ENCODE data around the gene CARD9.

DNA sequence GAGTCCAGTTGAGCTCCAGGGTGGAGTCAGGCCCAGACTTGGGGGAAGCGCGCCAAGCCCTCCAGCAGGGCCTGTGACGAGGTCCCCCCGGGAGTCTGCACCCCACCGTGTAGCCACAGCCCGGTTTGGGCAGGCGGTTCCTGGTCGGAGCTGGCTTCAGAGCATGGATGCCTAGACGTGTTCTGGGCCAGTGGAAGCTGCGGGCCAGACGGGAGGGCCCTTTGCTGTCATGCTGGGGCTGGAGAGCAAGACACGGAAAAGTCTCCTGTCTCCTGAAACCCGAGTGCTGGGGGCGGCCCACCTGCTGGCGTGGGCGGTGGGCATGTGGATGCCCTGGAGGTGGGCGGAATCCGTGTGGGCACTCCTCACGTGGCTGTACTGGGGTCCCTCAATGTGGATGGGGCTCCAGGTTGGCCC lies 44.2 kb downstream of the CARD9 start:
- TF ChIP-seq ARNT (IDR thresholded peaks at IDR 0.05) (no peak), SP1 (IDR thresholded peaks at IDR 0.05) (no peak), SUZ12 (IDR thresholded peaks at IDR 0.05) (no peak), FOXM1 (IDR thresholded peaks at IDR 0.05; ENCODE audit: borderline replicate concordance) (no peak), FOXA1 (IDR thresholded peaks at IDR 0.05) (no peak), ZNF384 (IDR thresholded peaks at IDR 0.05) (no peak), ELF4 (IDR thresholded peaks at IDR 0.05) (no peak), TARDBP (IDR thresholded peaks at IDR 0.05) (no peak), BHLHE40 (IDR thresholded peaks at IDR 0.05; ENCODE audit: borderline replicate concordance) (no peak), CTBP1 (IDR thresholded peaks at IDR 0.05; ENCODE audit: borderline replicate concordance) (no peak), FOXK2 (IDR thresholded peaks at IDR 0.05) (no peak), HDGF (IDR thresholded peaks at IDR 0.05; ENCODE audit: borderline replicate concordance) (no peak), NFRKB (IDR thresholded peaks at IDR 0.05) (no peak)
- TF ChIP-seq, protein P1, sequence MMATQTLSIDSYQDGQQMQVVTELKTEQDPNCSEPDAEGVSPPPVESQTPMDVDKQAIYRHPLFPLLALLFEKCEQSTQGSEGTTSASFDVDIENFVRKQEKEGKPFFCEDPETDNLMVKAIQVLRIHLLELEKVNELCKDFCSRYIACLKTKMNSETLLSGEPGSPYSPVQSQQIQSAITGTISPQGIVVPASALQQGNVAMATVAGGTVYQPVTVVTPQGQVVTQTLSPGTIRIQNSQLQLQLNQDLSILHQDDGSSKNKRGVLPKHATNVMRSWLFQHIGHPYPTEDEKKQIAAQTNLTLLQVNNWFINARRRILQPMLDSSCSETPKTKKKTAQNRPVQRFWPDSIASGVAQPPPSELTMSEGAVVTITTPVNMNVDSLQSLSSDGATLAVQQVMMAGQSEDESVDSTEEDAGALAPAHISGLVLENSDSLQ (IDR thresholded peaks at IDR 0.05) = no peak

Data from HEK293T (cell line).